ENCODE data around the gene SFT2D2. TPM values are rescaled to one million over a fixed set of nuclear protein-coding genes. Genes with fewer than 3 reads are reported as not detected.

The SFT2D2 gene
- total RNA-seq, 1 donor from 2014 or later, result 52.9 TPM

DNA sequence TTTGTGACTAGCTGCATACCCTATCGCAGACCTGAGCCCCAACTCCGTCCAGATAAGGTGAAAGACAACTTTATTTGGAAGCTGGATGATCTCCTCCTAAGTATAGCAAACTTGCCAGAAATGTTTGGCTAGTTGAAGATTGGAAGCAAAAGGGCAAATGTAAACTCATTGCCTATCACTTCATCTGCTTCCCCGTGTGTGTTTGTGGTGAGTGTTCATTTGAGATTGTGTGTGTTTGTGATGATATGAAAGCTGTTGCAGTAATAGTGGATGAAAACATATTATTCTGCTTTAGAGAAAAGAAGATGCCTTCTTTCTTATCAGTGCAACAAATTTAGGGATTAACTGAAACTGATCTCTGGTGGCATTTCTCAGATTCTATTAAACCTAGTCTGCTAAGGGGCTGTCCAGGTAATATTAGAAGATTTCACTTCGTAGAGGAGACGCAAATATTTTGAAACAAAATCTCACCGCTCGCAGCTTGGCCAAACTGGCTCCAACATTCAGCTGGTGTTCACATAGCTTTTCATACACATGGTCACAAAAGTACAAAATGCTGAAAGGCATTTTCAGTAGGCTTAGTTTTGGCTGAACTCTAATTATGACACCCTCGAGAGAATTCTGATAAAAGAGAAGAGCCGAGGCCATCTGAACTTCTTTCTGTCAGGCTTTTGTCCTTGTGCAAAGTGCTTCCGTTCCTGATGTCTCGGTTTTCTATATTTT, 56.0 kb downstream of the SFT2D2 start:
- Mint-ChIP-seq H3K27ac (ENCODE audit: unreplicated experiment) (no peak overlapping the region), H3K4me1 (peaks cover 4% of the 10 kb centered on the region), H3K27me3 (ENCODE audit: low read depth) (no peaks in the 10 kb centered on the region), H3K9me3 (peaks cover 4% of the 10 kb centered on the region), H3K36me3 (ENCODE audit: low read depth) (no peaks in the 10 kb centered on the region), H3K4me3 (no peak overlapping the region)
- no peak for DNase-seq (ENCODE audit: low read depth, low spot score)
- TF ChIP-seq, protein P1, sequence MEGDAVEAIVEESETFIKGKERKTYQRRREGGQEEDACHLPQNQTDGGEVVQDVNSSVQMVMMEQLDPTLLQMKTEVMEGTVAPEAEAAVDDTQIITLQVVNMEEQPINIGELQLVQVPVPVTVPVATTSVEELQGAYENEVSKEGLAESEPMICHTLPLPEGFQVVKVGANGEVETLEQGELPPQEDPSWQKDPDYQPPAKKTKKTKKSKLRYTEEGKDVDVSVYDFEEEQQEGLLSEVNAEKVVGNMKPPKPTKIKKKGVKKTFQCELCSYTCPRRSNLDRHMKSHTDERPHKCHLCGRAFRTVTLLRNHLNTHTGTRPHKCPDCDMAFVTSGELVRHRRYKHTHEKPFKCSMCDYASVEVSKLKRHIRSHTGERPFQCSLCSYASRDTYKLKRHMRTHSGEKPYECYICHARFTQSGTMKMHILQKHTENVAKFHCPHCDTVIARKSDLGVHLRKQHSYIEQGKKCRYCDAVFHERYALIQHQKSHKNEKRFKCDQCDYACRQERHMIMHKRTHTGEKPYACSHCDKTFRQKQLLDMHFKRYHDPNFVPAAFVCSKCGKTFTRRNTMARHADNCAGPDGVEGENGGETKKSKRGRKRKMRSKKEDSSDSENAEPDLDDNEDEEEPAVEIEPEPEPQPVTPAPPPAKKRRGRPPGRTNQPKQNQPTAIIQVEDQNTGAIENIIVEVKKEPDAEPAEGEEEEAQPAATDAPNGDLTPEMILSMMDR (conservative IDR thresholded peaks at IDR 0.05), result no peak

DNA sequence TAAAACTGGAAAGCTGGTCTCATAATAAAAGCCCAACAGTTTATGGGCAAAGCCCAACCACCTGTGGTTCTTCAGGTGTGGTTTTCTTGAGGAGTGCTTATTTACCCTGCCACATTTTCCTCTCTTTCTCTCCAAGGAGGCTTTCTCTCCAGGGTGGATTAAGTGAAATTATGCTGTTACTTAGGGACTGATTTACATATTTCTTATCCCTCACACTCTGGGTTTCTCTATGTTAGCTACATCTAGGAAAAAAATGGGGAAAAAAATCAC, 59.7 kb downstream of the SFT2D2 start:
- Mint-ChIP-seq H3K27ac (ENCODE audit: unreplicated experiment) (no peak overlapping the region), H3K9me3 (no peaks in the 10 kb centered on the region), H3K36me3 (ENCODE audit: low read depth) (no peaks in the 10 kb centered on the region), H3K4me1 (peaks cover 11% of the 10 kb centered on the region), H3K4me3 (no peak overlapping the region), H3K27me3 (ENCODE audit: low read depth) (no peaks in the 10 kb centered on the region)
- TF ChIP-seq, protein P1 (conservative IDR thresholded peaks at IDR 0.05), result no peak
- DNase-seq (ENCODE audit: low read depth, low spot score), result no peak

GRCh38 chr1:168285971-168286927, 60.4 kb downstream of the SFT2D2 start:
- TF ChIP-seq, protein P1 (conservative IDR thresholded peaks at IDR 0.05), result no peak
- H3K27me3 Mint-ChIP-seq (ENCODE audit: low read depth), result no peaks in the 10 kb centered on the region
- H3K4me3 Mint-ChIP-seq, result no peak overlapping the region
- H3K27ac Mint-ChIP-seq (ENCODE audit: unreplicated experiment), result no peak overlapping the region
- no peak for DNase-seq (ENCODE audit: low read depth, low spot score)
- no peaks in the 10 kb centered on the region for H3K36me3 Mint-ChIP-seq (ENCODE audit: low read depth)
- no peaks in the 10 kb centered on the region for H3K9me3 Mint-ChIP-seq
- peaks cover 11% of the 10 kb centered on the region for H3K4me1 Mint-ChIP-seq

DNA sequence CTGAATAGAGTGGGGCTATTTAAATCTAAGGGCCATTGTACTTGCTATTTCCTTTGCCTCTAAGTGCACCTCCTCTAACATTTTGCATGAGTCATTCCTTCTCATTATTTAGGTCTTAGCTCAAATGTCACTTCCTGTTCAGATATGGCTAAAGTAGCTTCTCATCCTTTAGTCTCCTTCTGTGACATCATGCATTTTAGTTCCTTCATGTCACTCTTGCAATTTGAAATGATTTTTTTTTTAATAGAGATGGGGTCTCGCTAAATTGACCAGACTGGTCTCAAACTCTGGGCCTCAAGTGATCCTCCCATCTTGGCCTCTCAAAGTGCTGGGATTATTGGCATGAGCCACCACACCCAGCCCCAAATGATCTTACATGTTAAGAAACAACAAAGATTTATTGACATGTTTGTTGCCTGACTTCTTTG, 61.4 kb downstream of the SFT2D2 start:
- H3K27me3 Mint-ChIP-seq (ENCODE audit: low read depth), result no peaks in the 10 kb centered on the region
- no peak overlapping the region for H3K4me3 Mint-ChIP-seq
- TF ChIP-seq, protein P1 (conservative IDR thresholded peaks at IDR 0.05), result no peak

GRCh38 chr1:168288311-168289052, 62.7 kb downstream of the SFT2D2 start:
- Mint-ChIP-seq H3K27me3 (ENCODE audit: low read depth) (no peaks in the 10 kb centered on the region), H3K27ac (ENCODE audit: unreplicated experiment) (no peak overlapping the region), H3K4me3 (no peak overlapping the region), H3K9me3 (no peaks in the 10 kb centered on the region), H3K36me3 (ENCODE audit: low read depth) (no peaks in the 10 kb centered on the region), H3K4me1 (peaks cover 11% of the 10 kb centered on the region)
- no peak for DNase-seq (ENCODE audit: low read depth, low spot score)
- TF ChIP-seq, protein P1 (conservative IDR thresholded peaks at IDR 0.05), result no peak

More for the DNA sequence above, 61.4 kb downstream of the SFT2D2 start:
- Mint-ChIP-seq H3K27ac (ENCODE audit: unreplicated experiment) (no peak overlapping the region), H3K36me3 (ENCODE audit: low read depth) (no peaks in the 10 kb centered on the region), H3K9me3 (no peaks in the 10 kb centered on the region), H3K4me1 (peaks cover 11% of the 10 kb centered on the region)
- no peak for DNase-seq (ENCODE audit: low read depth, low spot score)
